Activated CD4-positive, alpha-beta T cell treated with anti-CD3 and anti-CD28 coated beads, Interleukin-2, amount 50 U/mL, for 16 hours (primary cell): ENCODE results near the gene SEZ6L.

Experiments used
- DNase-seq: peaks from one replicate; pipeline ENCODE4 v3.0.0-alpha.2; 2020

Gene SEZ6L

DNA sequence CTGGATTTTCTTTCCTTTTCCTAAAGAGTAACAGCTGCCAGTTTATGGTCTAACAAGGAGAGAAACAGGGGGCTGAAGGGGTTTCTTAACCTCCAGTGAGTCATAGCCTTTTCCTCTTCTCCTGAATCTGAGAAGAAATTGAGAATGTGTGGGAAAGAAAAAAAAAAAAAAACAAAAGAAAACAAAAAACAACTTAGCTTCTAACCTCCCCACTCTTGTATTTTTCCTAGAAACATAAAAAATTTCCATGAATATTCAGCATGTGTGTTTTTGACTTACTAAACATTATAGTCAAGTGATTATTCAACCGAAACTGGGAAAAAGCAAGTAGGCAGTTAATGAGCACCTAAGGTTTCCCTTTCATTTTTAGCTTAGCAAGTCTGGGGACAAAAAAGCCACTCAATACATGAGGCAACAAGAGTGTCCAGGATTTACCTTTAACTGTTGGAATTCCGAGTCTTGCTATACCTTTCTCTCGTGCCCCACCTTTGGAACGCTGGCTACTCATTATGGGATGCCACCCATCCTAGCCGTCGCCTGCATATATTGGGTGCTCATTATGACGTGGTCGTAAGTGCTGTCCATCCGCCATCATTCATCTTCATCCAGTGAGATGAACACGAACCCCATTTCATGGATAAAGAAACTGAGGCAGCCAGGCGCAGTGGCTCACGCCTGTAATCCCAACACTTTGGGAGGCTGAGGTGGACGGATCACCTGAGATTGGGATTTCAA is 262.2 kb downstream of the SEZ6L start:
- peak; percentile 65 for DNase-seq

DNA sequence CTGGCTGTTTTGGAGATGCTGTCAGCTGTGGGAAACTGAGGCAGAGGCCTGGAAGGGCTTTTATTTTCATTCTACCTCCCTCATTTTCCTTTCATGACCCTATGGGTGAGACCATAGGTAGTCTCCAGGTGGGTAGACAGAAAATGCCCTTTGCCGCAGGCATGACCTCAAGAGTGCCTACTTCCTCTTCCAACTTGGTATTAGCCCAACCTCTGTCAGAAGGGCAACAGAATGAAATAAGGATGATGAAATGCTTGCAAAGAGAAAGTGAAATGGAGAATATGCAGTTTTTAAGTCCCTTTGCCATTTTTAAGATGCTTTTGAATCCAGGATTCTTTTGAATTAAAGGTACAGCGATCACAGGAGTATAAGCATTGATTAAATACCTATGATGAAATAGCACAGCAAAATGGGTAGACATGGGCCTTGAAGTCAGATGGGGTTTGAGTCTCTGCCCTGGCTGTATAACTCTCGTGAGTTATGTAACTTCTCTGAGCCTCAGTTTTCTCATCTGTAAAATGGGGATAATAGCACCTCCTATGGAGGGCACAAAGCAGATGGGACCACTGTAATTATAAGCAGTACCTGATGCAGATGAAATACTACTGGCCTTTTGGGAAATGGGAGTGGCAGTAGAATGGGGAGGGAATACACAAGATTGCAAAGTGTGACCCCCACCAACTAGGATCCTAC is 263.5 kb downstream of the SEZ6L start:
- no peak for DNase-seq
